A549 (cell line): ENCODE measurements around the gene CARD14. TPM values are rescaled to one million over a fixed set of nuclear protein-coding genes. Genes with fewer than 3 reads are reported as not detected.

Experiments
- ATAC-seq, 2 experiments: fragments of 200-7000 bp in 1 of 2; fragments of >200 bp in 1 of 2; cut with Nextera tagmentation in 1 of 2; cut with Tn5 transposase in 1 of 2; 3 replicates each; pipeline versions ENCODE4 v1.8.0 to v1.9.1; 2018 to 2020; ENCODE audit warnings: mild to moderate bottlenecking in 1 of 2, moderate library complexity in 1 of 2
- CTCF ChIA-PET: fragments of 300-600 bp; sonication (Branson Sonifier 250); formaldehyde crosslinking; extraction: SDS; loops from one replicate; lab custom pipeline; 2021; ENCODE audit warnings: antibody characterized with exemption, inconsistent platforms; lab: Yijun Ruan, JAX
- POLR2A ChIA-PET: fragments of 350-600 bp; formaldehyde crosslinking; extraction: SDS; loops from one replicate; lab custom pipeline; 2021; ENCODE audit warnings: antibody characterized with exemption, inconsistent platforms; lab: Yijun Ruan, JAX
- DNase-seq, 2 experiments: peaks; one replicate each; pipeline versions ENCODE4 v3.0.0 to v3.0.0-alpha.2; 2011 to 2016; ENCODE audit warnings: low read depth in 1 of 2, low spot score in 1 of 2
- FAIRE-seq: peaks from 2 replicates; lab custom pipeline; 2011; peaks lifted over from hg19 to GRCh38; lab: Jason Lieb, UNC
- H3K27ac ChIP-seq, 2 experiments: fragments of >200 bp; sonication (Bioruptor Twin); formaldehyde crosslinking; 3 replicates each; pipeline ENCODE4 v1.5.1; 2016 to 2017
- H3K4me1 ChIP-seq: fragments of >200 bp; sonication (Bioruptor Twin); formaldehyde crosslinking; 3 replicates; pipeline ENCODE4 v1.6.1; 2016
- H3K4me2 ChIP-seq: fragments of >200 bp; sonication (Bioruptor Twin); formaldehyde crosslinking; 3 replicates; pipeline ENCODE4 v1.6.1; 2016
- H3K4me3 ChIP-seq: fragments of >200 bp; sonication (Bioruptor Twin); formaldehyde crosslinking; 3 replicates; pipeline ENCODE4 v1.5.1; 2016
- H3K9me3 ChIP-seq: fragments of >200 bp; sonication (Bioruptor Twin); formaldehyde crosslinking; 3 replicates; pipeline ENCODE4 v1.6.1; 2016
- BCL3 ChIP-seq: fragments of >200 bp; sonication (Bioruptor Twin); formaldehyde crosslinking; IDR thresholded peaks from 3 replicates; pipeline ENCODE4 v1.6.1; 2016
- CBX8 ChIP-seq: fragments of 200-600 bp; sonication (generic); IDR thresholded peaks from 2 replicates; pipeline ENCODE4 v1.6.1; 2016
- CEBPB ChIP-seq, 2 experiments: fragments of >200 bp in 1 of 2; sonication (Bioruptor Twin) in 1 of 2; formaldehyde crosslinking in 1 of 2; IDR thresholded peaks; 2 replicates each; pipeline ENCODE4 v1.6.1; 2012 to 2016
- E2F6 ChIP-seq: IDR thresholded peaks from 2 replicates; pipeline ENCODE4 v1.6.1; 2012; ENCODE audit warnings: low read depth, borderline replicate concordance
- EHMT2 ChIP-seq: fragments of 200-600 bp; sonication (generic); IDR thresholded peaks from 2 replicates; pipeline ENCODE4 v1.6.1; 2016; ENCODE audit warnings: antibody characterized with exemption, low read depth, mild to moderate bottlenecking, moderate library complexity
- HEYL ChIP-seq: fragments of 250-450 bp; sonication (Bioruptor Pico); IDR thresholded peaks from 2 replicates; pipeline ENCODE4 v1.8.0; 2021; ENCODE audit warnings: mild to moderate bottlenecking, moderate library complexity
- HOXB13 ChIP-seq: fragments of 250-450 bp; sonication (Bioruptor Pico); IDR thresholded peaks from 2 replicates; pipeline ENCODE4 v1.5.0; 2020; ENCODE audit warnings: low read depth, mild to moderate bottlenecking, moderate library complexity
- JUN ChIP-seq, 2 experiments: fragments of >200 bp; sonication (Bioruptor Twin); formaldehyde crosslinking; IDR thresholded peaks; 2 replicates in 1 of 2; 3 replicates in 1 of 2; pipeline ENCODE4 v1.6.1; 2016 to 2017
- JUNB ChIP-seq: fragments of >200 bp; sonication (Bioruptor Twin); formaldehyde crosslinking; IDR thresholded peaks from 2 replicates; pipeline ENCODE4 v1.6.1; 2016
- KDM1A ChIP-seq: fragments of 200-600 bp; sonication (generic); IDR thresholded peaks from 2 replicates; pipeline ENCODE4 v1.6.1; 2016; ENCODE audit warnings: low read depth, mild to moderate bottlenecking
- MAX ChIP-seq: IDR thresholded peaks from 2 replicates; pipeline ENCODE4 v1.6.1; 2012
- MYC ChIP-seq: IDR thresholded peaks from 2 replicates; pipeline ENCODE4 v1.6.1; 2012; ENCODE audit warnings: mild to moderate bottlenecking, inconsistent platforms, low read length, improper control_type of control experiment, borderline replicate concordance
- RARB ChIP-seq: fragments of 250-450 bp; sonication (Bioruptor Pico); IDR thresholded peaks from 2 replicates; pipeline ENCODE4 v1.8.0; 2021; ENCODE audit warnings: mild to moderate bottlenecking, moderate library complexity
- RCOR1 ChIP-seq: fragments of 150-350 bp; IDR thresholded peaks from 2 replicates; pipeline ENCODE4 v1.6.1; 2014; ENCODE audit warnings: antibody characterized with exemption, low read length, low read depth
- RFX5 ChIP-seq: fragments of 450-650 bp; IDR thresholded peaks from 2 replicates; pipeline ENCODE4 v1.7.1; 2014; ENCODE audit warnings: antibody characterized with exemption, mild to moderate bottlenecking, moderate library complexity
- RNF2 ChIP-seq: fragments of 200-600 bp; sonication (generic); IDR thresholded peaks from 2 replicates; pipeline ENCODE4 v1.6.1; 2016; ENCODE audit warnings: low read depth, mild to moderate bottlenecking, antibody characterized with exemption, moderate library complexity, borderline replicate concordance
- SREBF2 ChIP-seq: fragments of 450-650 bp; IDR thresholded peaks from 2 replicates; pipeline ENCODE4 v1.6.1; 2014; ENCODE audit warnings: mild to moderate bottlenecking, moderate library complexity
- ZSCAN20 ChIP-seq: fragments of 250-450 bp; sonication (Bioruptor Pico); IDR thresholded peaks from 2 replicates; pipeline ENCODE4 v1.8.0; 2022; ENCODE audit warnings: mild to moderate bottlenecking, moderate library complexity
- WGBS: methylation state at CpG from one replicate; pipeline ENCODE4 v1.1.6; 2017; ENCODE audit errors: missing lambda C conversion rate; 5-methylcytosine and 5-hydroxymethylcytosine counted together
- polyA plus RNA-seq, 4 experiments: library from polyadenylated mRNA; depleted of rRNA in 3 of 4; stranded (reverse); fragments of >200 nt; fragmentation: RNase III in 1 of 4; extraction: RNeasy Plus Mini Kit Qiagen cat#74134 plus additional on column Dnase treatment in 1 of 4; gene quantifications; 2 replicates in 3 of 4; 3 replicates in 1 of 4; pipeline ENCODE4 v1.2.3, GENCODE V29; 2011 to 2017
- TF ChIP-seq, protein P1 (sequence below): fragments of 250-450 bp; sonication (Bioruptor Pico); IDR thresholded peaks from 2 replicates; pipeline ENCODE4 v1.5.0; 2020; ENCODE audit warnings: low read depth, mild to moderate bottlenecking, moderate library complexity
- TF ChIP-seq, protein P2 (sequence below): IDR thresholded peaks from 2 replicates; pipeline ENCODE4 v1.6.1; 2012
- TF ChIP-seq, protein P3 (sequence below): fragments of >200 bp; sonication (Bioruptor Twin); formaldehyde crosslinking; IDR thresholded peaks from 2 replicates; pipeline ENCODE4 v1.6.1; 2016
- TF ChIP-seq, protein P4 (sequence below): fragments of >200 bp; sonication (Bioruptor Twin); formaldehyde crosslinking; IDR thresholded peaks from 3 replicates; pipeline ENCODE4 v1.5.1; 2016

The CARD14 gene
- polyA plus RNA-seq, 2 of the 4 experiments (the other 2 are of a cell fraction): 0.17 to 0.18 TPM

DNA sequence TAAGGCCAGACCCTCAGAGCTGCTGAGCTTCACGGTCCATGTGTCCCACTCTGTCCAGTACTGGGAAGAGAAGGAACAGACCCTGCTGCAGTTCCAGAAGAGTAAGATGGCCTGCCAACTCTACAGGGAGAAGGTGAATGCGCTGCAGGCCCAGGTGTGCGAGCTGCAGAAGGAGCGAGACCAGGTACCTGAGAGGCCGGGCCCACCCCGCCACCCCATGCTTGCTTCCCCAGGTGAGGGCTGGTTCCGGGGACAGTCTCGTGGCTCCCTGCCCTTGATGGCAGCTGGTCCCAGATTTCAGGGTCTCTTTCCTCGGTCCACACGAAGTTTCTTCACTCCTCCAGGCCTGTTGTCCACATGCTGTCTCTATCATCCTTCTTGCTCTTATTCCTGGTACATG is 20.9 kb downstream of the CARD14 start:
- POLR2A ChIA-PET: no interaction called here
- Histone ChIP-seq H3K4me2 (no peak overlapping the region), H3K27ac (no peak overlapping the region), H3K4me1 (peaks cover 15% of the 10 kb centered on the region), H3K4me3 (no peak overlapping the region), H3K9me3 (no peaks in the 10 kb centered on the region)
- TF ChIP-seq RARB (no peak), HOXB13 (CRISPR knock-in tag) (no peak), ZSCAN20 (CRISPR knock-in tag) (no peak), SREBF2 (no peak), EHMT2 (no peak), E2F6 (no peak), HEYL (CRISPR knock-in tag) (no peak), RNF2 (no peak), BCL3 (no peak), JUN (IDR thresholded peaks at IDR 0.05) (no peak), KDM1A (no peak), MAX (no peak)
- TF ChIP-seq, protein P1, sequence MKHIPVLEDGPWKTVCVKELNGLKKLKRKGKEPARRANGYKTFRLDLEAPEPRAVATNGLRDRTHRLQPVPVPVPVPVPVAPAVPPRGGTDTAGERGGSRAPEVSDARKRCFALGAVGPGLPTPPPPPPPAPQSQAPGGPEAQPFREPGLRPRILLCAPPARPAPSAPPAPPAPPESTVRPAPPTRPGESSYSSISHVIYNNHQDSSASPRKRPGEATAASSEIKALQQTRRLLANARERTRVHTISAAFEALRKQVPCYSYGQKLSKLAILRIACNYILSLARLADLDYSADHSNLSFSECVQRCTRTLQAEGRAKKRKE: no peak
- TF ChIP-seq, protein P2, sequence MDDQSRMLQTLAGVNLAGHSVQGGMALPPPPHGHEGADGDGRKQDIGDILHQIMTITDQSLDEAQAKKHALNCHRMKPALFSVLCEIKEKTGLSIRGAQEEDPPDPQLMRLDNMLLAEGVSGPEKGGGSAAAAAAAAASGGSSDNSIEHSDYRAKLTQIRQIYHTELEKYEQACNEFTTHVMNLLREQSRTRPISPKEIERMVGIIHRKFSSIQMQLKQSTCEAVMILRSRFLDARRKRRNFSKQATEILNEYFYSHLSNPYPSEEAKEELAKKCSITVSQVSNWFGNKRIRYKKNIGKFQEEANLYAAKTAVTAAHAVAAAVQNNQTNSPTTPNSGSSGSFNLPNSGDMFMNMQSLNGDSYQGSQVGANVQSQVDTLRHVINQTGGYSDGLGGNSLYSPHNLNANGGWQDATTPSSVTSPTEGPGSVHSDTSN: no peak
- ATAC-seq: no peak
- DNase-seq: no peak
- CTCF ChIA-PET: interaction anchor here (0.9 to 2.4 kb wide), 7 partner anchors 11 to 108 kb away, joined by 3 to 8 read pairs (median 5); partner anchors contain the start of gene GAA
- FAIRE-seq: no peak
- 83% methylated on average over 10 of the region's 10 CpGs for WGBS

DNA sequence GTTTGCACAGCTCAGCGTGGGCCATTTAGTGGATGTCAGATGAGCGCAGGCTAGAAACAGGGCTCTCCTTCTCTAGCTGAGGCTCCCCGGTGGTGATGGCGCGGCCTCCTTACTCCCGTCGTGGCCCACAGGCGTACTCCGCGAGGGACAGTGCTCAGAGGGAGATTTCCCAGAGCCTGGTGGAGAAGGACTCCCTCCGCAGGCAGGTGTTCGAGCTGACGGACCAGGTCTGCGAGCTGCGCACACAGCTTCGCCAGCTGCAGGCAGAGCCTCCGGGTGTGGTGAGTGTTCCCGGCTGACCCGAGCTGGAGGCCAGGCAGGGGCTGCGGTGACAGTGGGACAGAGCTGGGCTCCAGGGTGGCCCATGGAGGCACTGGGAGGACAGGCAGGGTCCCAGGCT is 21.4 kb downstream of the CARD14 start:
- no peak for TF ChIP-seq E2F6
- FAIRE-seq (no peak), DNase-seq (no peak), ATAC-seq (no peak)
- WGBS: 89% methylated on average over 20 of the region's 20 CpGs
- no peak overlapping the region for H3K4me3 ChIP-seq
- ChIA-PET POLR2A (no interaction called here), CTCF (interaction anchor here (0.8 to 2.4 kb wide), 8 partner anchors 8 to 109 kb away, joined by 3 to 8 read pairs (median 5); partner anchors contain the start of gene GAA)
- no peak overlapping the region for H3K4me2 ChIP-seq
- no peak overlapping the region for H3K27ac ChIP-seq
- peaks cover 4% of the 10 kb centered on the region; the same call in 1 of the 3 replicates for H3K9me3 ChIP-seq
- peaks cover 15% of the 10 kb centered on the region for H3K4me1 ChIP-seq

GRCh38 chr17:80191865-80192661 is 22.2 kb downstream of the CARD14 start:
- Histone ChIP-seq H3K9me3 (peaks cover 6% of the 10 kb centered on the region; the same call in 1 of the 3 replicates), H3K27ac (no peak overlapping the region), H3K4me1 (peaks cover 12% of the 10 kb centered on the region), H3K4me2 (no peak overlapping the region)
- no peak for DNase-seq
- CTCF ChIA-PET: interaction anchor here (0.8 to 2.4 kb wide), 9 partner anchors 9 to 110 kb away, joined by 3 to 8 read pairs (median 5); partner anchors contain the start of gene GAA
- FAIRE-seq: no peak
- ATAC-seq: no peak
- 86% methylated on average over 29 of the region's 29 CpGs for WGBS
- TF ChIP-seq KDM1A: no peak
- TF ChIP-seq, protein P3, sequence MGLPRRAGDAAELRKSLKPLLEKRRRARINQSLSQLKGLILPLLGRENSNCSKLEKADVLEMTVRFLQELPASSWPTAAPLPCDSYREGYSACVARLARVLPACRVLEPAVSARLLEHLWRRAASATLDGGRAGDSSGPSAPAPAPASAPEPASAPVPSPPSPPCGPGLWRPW: no peak
- TF ChIP-seq MYC: no peak
- TF ChIP-seq CEBPB (IDR thresholded peaks at IDR 0.05): no peak
- TF ChIP-seq CBX8: no peak
- TF ChIP-seq RCOR1: no peak
- TF ChIP-seq, protein P4, sequence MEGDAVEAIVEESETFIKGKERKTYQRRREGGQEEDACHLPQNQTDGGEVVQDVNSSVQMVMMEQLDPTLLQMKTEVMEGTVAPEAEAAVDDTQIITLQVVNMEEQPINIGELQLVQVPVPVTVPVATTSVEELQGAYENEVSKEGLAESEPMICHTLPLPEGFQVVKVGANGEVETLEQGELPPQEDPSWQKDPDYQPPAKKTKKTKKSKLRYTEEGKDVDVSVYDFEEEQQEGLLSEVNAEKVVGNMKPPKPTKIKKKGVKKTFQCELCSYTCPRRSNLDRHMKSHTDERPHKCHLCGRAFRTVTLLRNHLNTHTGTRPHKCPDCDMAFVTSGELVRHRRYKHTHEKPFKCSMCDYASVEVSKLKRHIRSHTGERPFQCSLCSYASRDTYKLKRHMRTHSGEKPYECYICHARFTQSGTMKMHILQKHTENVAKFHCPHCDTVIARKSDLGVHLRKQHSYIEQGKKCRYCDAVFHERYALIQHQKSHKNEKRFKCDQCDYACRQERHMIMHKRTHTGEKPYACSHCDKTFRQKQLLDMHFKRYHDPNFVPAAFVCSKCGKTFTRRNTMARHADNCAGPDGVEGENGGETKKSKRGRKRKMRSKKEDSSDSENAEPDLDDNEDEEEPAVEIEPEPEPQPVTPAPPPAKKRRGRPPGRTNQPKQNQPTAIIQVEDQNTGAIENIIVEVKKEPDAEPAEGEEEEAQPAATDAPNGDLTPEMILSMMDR: no peak
- TF ChIP-seq RFX5: no peak
- TF ChIP-seq JUNB: no peak
- TF ChIP-seq, all 56 proteins: peak for 0
- POLR2A ChIA-PET: no interaction called here
- no peak overlapping the region for H3K4me3 ChIP-seq
